Thyroid gland (tissue), 4 donors: ENCODE results near the gene GRIFIN.

Experiments used
- CTCF ChIP-seq, 6 experiments: fragments of 200-600 bp in 3 of 6; fragments of 450-650 bp in 3 of 6; sonication (generic) in 3 of 6; IDR thresholded peaks; one replicate each; pipeline ENCODE4 v1.5.1; 2016 to 2019; ENCODE audit warnings: antibody characterized with exemption in 6 of 6, mild to moderate bottlenecking in 2 of 6, inconsistent platforms in 1 of 6, moderate library complexity in 1 of 6
- POLR2A ChIP-seq, 2 donors: fragments of 450-650 bp; IDR thresholded peaks; one replicate each; pipeline ENCODE4 v1.6.1; 2017; ENCODE audit warnings: antibody characterized with exemption in 2 of 2, mild to moderate bottlenecking in 2 of 2, moderate library complexity in 1 of 2

DNA sequence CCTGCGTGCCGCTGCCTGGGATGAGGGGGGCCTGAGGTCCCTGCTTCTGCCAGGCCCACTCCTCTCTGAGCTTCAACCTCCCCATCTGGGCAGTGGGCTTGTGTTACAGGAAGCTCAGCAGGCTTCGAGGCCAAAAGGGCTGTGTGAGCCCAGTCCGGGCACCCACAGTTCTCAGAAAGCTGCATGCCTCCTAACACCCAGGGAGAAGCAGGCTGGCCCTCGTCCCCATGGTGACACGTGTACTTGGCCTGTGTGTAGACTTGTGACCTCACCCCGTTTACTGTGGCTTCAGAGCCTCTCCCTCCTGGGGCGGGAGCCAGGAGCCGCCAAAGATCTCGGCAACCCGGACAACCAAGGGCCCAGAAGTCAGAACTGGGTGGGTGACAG, 2.2 kb upstream of the GRIFIN start:
- TF ChIP-seq CTCF (IDR thresholded peaks at IDR 0.05) (no peak), POLR2A (IDR thresholded peaks at IDR 0.05) (no peak)
